Calu3 (cell line): ENCODE data around the gene SYT7. TPM values are rescaled to one million over a fixed set of nuclear protein-coding genes. Genes with fewer than 3 reads are reported as not detected.

Source experiments
- BruUV-seq: library from RNA; stranded (reverse); fragments of 400-500 nt; replicated peaks from 2 replicates; lab custom pipeline; 2021; lab: Mats Ljungman, UMichigan
- CTCF ChIA-PET: fragments of 300-600 bp; sonication (Branson Sonifier 250); formaldehyde crosslinking; loops from one replicate; lab custom pipeline; 2022; ENCODE audit warnings: antibody characterized with exemption; lab: Charles Lee
- DNase-seq: peaks from one replicate; pipeline ENCODE4 v3.0.0; 2022
- H3K27ac Mint-ChIP-seq: one replicate; pipeline ENCODE4 v1.8.0; 2022; ENCODE audit warnings: mixed read lengths; ENCODE audit not compliant: unreplicated experiment
- H3K27me3 Mint-ChIP-seq: one replicate; pipeline ENCODE4 v1.8.0; 2022; ENCODE audit warnings: mixed read lengths; ENCODE audit not compliant: unreplicated experiment
- H3K36me3 Mint-ChIP-seq: one replicate; pipeline ENCODE4 v1.8.0; 2022; ENCODE audit warnings: mild to moderate bottlenecking, moderate library complexity, mixed read lengths; ENCODE audit not compliant: insufficient read depth, unreplicated experiment
- H3K4me1 Mint-ChIP-seq: one replicate; pipeline ENCODE4 v1.8.0; 2022; ENCODE audit warnings: mild to moderate bottlenecking, low read depth, mixed read lengths; ENCODE audit not compliant: unreplicated experiment
- H3K4me3 Mint-ChIP-seq: one replicate; pipeline ENCODE4 v1.8.0; 2022; ENCODE audit warnings: mild to moderate bottlenecking, low read depth, moderate library complexity, mixed read lengths; ENCODE audit not compliant: unreplicated experiment
- H3K9me3 Mint-ChIP-seq: one replicate; pipeline ENCODE4 v1.8.0; 2022; ENCODE audit warnings: low read depth, mixed read lengths; ENCODE audit not compliant: unreplicated experiment
- intact Hi-C: fragments of 100-400 bp; cut with micrococcal nuclease; formaldehyde crosslinking; loops from one replicate; pipeline ENCODE4 v1.10.0; 2022; ENCODE audit not compliant: unreplicated experiment
- total RNA-seq: library from RNA; stranded (reverse); gene quantifications from 2 replicates; pipeline ENCODE4 v1.2.3, GENCODE V29; 2022
- TF ChIP-seq, protein P1 (sequence below): fragments of 200-600 bp; IDR thresholded peaks from one replicate; pipeline ENCODE4 v1.8.0; 2022; ENCODE audit warnings: antibody characterized with exemption; ENCODE audit not compliant: unreplicated experiment

Gene SYT7
- total RNA-seq, 1 experiment from 2014 or later = 4.4 TPM

- no TSS peak for BruUV-seq
- Mint-ChIP-seq H3K4me3 (no peak overlapping the region), H3K36me3 (no peaks in the 10 kb centered on the region), H3K9me3 (no peaks in the 10 kb centered on the region), H3K27ac (no peak overlapping the region), H3K27me3 (peaks cover 67% of the 10 kb centered on the region), H3K4me1 (peaks cover 24% of the 10 kb centered on the region)
- CTCF ChIA-PET = interaction anchor here (0.6 to 0.9 kb wide), 2 partner anchors 29 to 98 kb away, joined by 3 to 4 read pairs; no protein-coding TSS in a partner anchor
- no peak for DNase-seq
- intact Hi-C loops = no loop called here
- TF ChIP-seq, protein P1, sequence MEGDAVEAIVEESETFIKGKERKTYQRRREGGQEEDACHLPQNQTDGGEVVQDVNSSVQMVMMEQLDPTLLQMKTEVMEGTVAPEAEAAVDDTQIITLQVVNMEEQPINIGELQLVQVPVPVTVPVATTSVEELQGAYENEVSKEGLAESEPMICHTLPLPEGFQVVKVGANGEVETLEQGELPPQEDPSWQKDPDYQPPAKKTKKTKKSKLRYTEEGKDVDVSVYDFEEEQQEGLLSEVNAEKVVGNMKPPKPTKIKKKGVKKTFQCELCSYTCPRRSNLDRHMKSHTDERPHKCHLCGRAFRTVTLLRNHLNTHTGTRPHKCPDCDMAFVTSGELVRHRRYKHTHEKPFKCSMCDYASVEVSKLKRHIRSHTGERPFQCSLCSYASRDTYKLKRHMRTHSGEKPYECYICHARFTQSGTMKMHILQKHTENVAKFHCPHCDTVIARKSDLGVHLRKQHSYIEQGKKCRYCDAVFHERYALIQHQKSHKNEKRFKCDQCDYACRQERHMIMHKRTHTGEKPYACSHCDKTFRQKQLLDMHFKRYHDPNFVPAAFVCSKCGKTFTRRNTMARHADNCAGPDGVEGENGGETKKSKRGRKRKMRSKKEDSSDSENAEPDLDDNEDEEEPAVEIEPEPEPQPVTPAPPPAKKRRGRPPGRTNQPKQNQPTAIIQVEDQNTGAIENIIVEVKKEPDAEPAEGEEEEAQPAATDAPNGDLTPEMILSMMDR = no peak
Measured at GRCh38 chr11:61598886-61599868, 18.3 kb upstream of the SYT7 start.

- Mint-ChIP-seq H3K4me3 (no peak overlapping the region), H3K27me3 (peaks cover 75% of the 10 kb centered on the region), H3K27ac (no peak overlapping the region), H3K4me1 (peaks cover 20% of the 10 kb centered on the region), H3K36me3 (no peaks in the 10 kb centered on the region), H3K9me3 (no peaks in the 10 kb centered on the region)
- no TSS peak for BruUV-seq
- TF ChIP-seq, protein P1 = no peak
- no peak for DNase-seq
- CTCF ChIA-PET = interaction anchor here (0.9 kb wide), 1 partner anchor 29 kb away, joined by 3 read pairs; no protein-coding TSS in a partner anchor
- intact Hi-C loops = no loop called here
Measured at GRCh38 chr11:61598374-61598773, 17.5 kb upstream of the SYT7 start.

GRCh38 chr11:61596990-61597389, 16.1 kb upstream of the SYT7 start:
- Mint-ChIP-seq H3K9me3 (no peaks in the 10 kb centered on the region), H3K27me3 (peaks cover 75% of the 10 kb centered on the region), H3K36me3 (no peaks in the 10 kb centered on the region), H3K4me1 (peaks cover 16% of the 10 kb centered on the region), H3K27ac (no peak overlapping the region), H3K4me3 (no peak overlapping the region)
- no TSS peak for BruUV-seq
- intact Hi-C loops = no loop called here
- CTCF ChIA-PET = no interaction called here
- TF ChIP-seq, protein P1 = no peak
- no peak for DNase-seq

DNA sequence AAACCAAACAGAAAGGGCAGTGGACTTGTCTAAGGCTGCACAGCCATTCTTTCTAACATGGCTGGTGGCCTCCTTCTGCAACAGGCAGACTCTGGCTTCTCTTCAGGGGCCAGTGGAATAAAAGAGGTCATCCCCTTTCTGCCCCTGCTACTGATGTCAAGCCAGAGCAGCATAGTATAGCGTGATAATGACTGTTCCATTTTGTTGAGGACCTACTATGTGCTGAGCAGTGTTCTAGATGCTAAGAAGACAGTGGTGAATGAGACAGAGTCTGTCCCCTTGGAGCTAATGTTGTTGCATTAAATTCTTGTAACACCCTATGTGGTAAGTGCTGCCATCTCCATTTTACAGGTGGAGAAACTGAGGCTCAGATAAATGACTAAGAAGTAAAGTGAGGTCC, 15.7 kb upstream of the SYT7 start:
- peaks cover 16% of the 10 kb centered on the region for H3K4me1 Mint-ChIP-seq
- CTCF ChIA-PET = no interaction called here
- DNase-seq = no peak

More for the DNA sequence above, 15.7 kb upstream of the SYT7 start:
- intact Hi-C loops = no loop called here
- Mint-ChIP-seq H3K27ac (no peak overlapping the region), H3K4me3 (no peak overlapping the region), H3K36me3 (no peaks in the 10 kb centered on the region), H3K27me3 (peaks cover 75% of the 10 kb centered on the region), H3K9me3 (no peaks in the 10 kb centered on the region)
- TF ChIP-seq, protein P1 = no peak
- BruUV-seq = no TSS peak
